ENCODE measurements around the gene MIGA1. TPM values are rescaled to one million over a fixed set of nuclear protein-coding genes. Genes with fewer than 3 reads are reported as not detected.
"Not testable (repeated sequence)": the region's sequence is repeated elsewhere in the genome, so short reads cannot be mapped to it uniquely, and the experiment has no call there.

The MIGA1 gene, protein sequence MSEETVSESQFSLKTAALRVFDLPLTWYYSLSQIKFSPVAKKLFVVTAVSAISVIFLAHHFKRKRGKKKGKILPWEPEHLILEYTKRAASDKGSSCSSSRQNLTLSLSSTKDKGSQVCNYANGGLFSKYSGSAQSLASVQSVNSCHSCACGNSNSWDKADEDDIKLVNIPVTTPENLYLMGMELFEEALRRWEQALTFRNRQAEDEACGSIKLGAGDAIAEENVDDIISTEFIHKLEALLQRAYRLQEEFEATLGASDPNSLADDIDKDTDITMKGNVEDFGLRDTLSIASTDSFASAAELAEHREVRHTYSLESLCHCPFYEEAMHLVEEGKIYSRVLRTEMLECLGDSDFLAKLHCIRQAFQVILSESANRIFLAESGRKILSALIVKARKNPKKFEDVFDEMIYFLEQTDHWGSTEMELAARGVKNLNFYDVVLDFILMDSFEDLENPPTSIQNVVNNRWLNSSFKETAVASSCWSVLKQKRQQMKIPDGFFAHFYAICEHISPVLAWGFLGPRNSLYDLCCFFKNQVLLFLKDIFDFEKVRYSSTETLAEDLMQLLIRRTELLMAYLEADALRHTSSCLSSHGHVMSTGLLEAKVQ
- total RNA-seq = 1 to 10 TPM; 7.7 to 8.8 TPM

DNA sequence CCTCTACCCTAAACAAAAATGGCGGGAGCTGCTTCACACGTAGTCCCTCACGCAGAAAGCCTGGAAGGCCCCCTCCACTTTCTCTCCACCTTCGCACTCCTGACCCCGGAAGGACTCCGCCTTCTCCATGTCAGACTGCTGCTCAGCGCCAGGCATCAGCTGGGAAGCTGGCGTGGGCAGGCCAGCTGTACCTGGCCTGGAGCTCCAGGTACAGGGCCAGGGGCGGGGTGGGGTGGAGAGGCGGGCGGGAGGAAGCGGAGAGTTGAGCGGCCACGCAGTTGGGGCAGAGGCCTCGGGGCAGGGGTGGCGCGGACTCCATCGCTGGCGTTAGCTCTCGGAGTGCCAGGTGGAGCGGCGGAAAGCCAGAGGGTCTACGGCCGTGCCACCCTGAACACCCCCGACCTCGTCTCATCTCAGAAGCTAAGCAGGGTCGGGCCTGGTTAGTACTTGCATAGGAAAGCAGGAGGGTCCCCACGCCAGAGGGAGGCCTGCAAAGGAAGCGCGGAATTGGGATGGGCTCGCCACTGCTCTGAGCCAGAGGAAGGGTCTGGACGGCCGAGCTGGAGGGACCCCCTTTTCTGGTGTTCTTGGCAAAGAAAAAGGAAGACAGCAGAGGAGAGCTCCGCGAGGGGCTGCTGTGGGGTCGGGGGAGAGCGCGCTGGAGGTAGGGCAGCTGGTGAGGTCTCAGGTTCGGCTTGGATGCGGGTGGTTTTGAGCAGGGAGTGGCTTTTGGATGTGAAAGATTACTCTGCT, at the start of gene MIGA1:
Gene MIGA1 (plus strand): TSS at position 121 of the 753 bp plus-strand sequence. CDS start 3,604 bp downstream, outside the sequence.
- Mint-ChIP-seq H3K36me3 (ENCODE audit: low read depth) (peaks cover 9% of the 10 kb centered on the region), H3K27me3 (ENCODE audit: low read depth) (no peaks in the 10 kb centered on the region), H3K9me3 (no peaks in the 10 kb centered on the region), H3K4me3 (peak within 1 kb of the TSS; percentile 88), H3K4me1 (ENCODE audit: low read depth) (peaks cover 34% of the 10 kb centered on the region), H3K27ac (peak within 1 kb of the TSS; percentile 85)
- intact Hi-C loops (cut with micrococcal nuclease) = loop anchor here (1.0 kb wide), 4 partner anchors 20 to 225 kb away; partner anchors contain the start of genes DNAJB4, FUBP1, USP33 and ZZZ3
- CTCF ChIA-PET = interaction anchor here (0.5 to 1.0 kb wide), 4 partner anchors 14 to 96 kb away, joined by 3 to 4 read pairs (median 4); no protein-coding TSS in a partner anchor
- DNase-seq = peak; percentile 90

DNA sequence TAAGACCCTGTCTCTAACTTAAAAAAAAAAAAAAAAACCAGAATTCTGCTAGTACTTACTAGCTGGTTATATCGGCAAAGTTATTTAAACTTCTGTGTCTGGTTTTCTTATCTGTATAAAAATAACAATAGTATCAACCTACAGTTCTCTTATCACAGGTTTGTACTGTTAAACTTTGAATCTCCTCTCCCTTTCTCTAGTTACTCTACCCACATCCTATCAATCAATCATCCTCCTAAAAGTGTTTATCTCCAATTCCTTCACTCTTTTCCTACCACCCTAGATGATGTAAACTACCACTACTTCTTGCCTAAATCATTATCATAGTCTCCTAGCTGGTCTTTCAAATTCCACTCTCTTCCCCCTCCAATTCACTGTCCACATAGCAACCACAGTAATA, 47.4 kb upstream of the MIGA1 start:
- no peak for DNase-seq
- peaks cover 7% of the 10 kb centered on the region for H3K36me3 Mint-ChIP-seq (ENCODE audit: low read depth)
- H3K4me3 Mint-ChIP-seq = no peak overlapping the region
- H3K27me3 Mint-ChIP-seq (ENCODE audit: low read depth) = no peaks in the 10 kb centered on the region
- CTCF ChIA-PET = interaction anchor here (1.0 kb wide), 1 partner anchor 10 kb away, joined by 3 read pairs; no protein-coding TSS in a partner anchor
- intact Hi-C loops (cut with micrococcal nuclease) = no loop called here
- H3K27ac Mint-ChIP-seq = no peak overlapping the region
- H3K4me1 Mint-ChIP-seq (ENCODE audit: low read depth) = no peaks in the 10 kb centered on the region
- H3K9me3 Mint-ChIP-seq = no peaks in the 10 kb centered on the region

DNA sequence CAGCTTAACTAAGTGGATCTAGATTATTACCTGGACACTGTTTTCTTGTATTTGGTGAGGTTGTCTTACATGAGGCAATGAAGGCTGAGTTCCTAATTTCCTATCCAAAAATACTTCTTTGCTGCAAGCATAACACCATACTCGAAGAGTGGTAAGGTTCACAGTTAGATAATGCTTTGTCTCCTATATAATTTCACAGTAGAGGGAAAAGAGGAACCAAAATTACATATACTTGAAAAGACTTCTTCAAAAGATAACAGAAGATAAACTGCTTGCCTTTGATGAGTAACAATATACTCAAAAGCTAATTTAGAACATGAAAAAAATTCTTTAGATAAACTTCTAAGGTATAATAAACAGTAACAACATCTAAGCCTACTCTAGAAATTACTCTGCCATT, 40.2 kb upstream of the MIGA1 start:
- Mint-ChIP-seq H3K4me1 (ENCODE audit: low read depth) (no peaks in the 10 kb centered on the region), H3K9me3 (no peaks in the 10 kb centered on the region), H3K4me3 (no peak overlapping the region), H3K27ac (no peak overlapping the region), H3K27me3 (ENCODE audit: low read depth) (no peaks in the 10 kb centered on the region), H3K36me3 (ENCODE audit: low read depth) (peaks cover 7% of the 10 kb centered on the region)
- CTCF ChIA-PET = interaction anchor here (0.7 kb wide), 1 partner anchor 25 kb away, joined by 5 read pairs; no protein-coding TSS in a partner anchor
- intact Hi-C loops (cut with micrococcal nuclease) = no loop called here
- DNase-seq = no peak

DNA sequence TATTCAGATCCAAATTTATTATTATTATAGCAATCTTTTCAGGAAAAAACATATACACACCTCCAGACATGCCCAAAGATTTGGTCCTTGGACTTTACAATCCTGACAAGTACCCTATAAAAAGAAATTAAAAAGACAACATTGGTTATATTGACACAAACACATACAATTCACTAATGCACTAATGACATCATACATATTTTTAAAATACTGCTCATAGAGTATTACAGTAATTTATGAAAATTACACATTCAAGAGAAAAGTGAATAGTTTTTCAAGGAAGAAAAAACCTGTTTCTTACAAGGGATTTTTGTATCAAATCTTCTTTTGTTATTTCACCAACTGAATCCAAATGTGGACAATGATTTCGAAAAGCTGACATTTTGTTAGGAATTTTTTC, 38.1 kb upstream of the MIGA1 start:
- CTCF ChIA-PET = no interaction called here
- H3K27ac Mint-ChIP-seq = no peak overlapping the region
- no peak overlapping the region for H3K4me3 Mint-ChIP-seq
- H3K27me3 Mint-ChIP-seq (ENCODE audit: low read depth) = no peaks in the 10 kb centered on the region
- intact Hi-C loops (cut with micrococcal nuclease) = no loop called here
- H3K9me3 Mint-ChIP-seq = no peaks in the 10 kb centered on the region
- DNase-seq = no peak
- H3K36me3 Mint-ChIP-seq (ENCODE audit: low read depth) = peaks cover 6% of the 10 kb centered on the region
- peaks cover 17% of the 10 kb centered on the region for H3K4me1 Mint-ChIP-seq (ENCODE audit: low read depth)

- Mint-ChIP-seq H3K4me3 (no peak overlapping the region), H3K36me3 (ENCODE audit: low read depth) (peaks cover 5% of the 10 kb centered on the region), H3K4me1 (ENCODE audit: low read depth) (peaks cover 20% of the 10 kb centered on the region), H3K27ac (no peak overlapping the region), H3K27me3 (ENCODE audit: low read depth) (no peaks in the 10 kb centered on the region), H3K9me3 (no peaks in the 10 kb centered on the region)
- intact Hi-C loops (cut with micrococcal nuclease) = no loop called here
- DNase-seq = no peak
- CTCF ChIA-PET = interaction anchor here (0.6 to 0.7 kb wide), 2 partner anchors 38 to 1434 kb away, joined by 4 read pairs; no protein-coding TSS in a partner anchor
These were observed 37.4 kb upstream of the MIGA1 start for GRCh38 chr1:77742011-77742555.

- H3K9me3 Mint-ChIP-seq = no peaks in the 10 kb centered on the region
- CTCF ChIA-PET = interaction anchor here (0.6 kb wide), 2 partner anchors 34 to 96 kb away, joined by 3 to 4 read pairs; no protein-coding TSS in a partner anchor
- no peaks in the 10 kb centered on the region for H3K36me3 Mint-ChIP-seq (ENCODE audit: low read depth)
- H3K27me3 Mint-ChIP-seq (ENCODE audit: low read depth) = no peaks in the 10 kb centered on the region
- intact Hi-C loops (cut with micrococcal nuclease) = no loop called here
- H3K4me3 Mint-ChIP-seq = no peak overlapping the region
- H3K27ac Mint-ChIP-seq = no peak overlapping the region
- H3K4me1 Mint-ChIP-seq (ENCODE audit: low read depth) = peaks cover 39% of the 10 kb centered on the region
- DNase-seq = no peak
These were observed 34.9 kb upstream of the MIGA1 start for GRCh38 chr1:77744576-77744975.

DNA sequence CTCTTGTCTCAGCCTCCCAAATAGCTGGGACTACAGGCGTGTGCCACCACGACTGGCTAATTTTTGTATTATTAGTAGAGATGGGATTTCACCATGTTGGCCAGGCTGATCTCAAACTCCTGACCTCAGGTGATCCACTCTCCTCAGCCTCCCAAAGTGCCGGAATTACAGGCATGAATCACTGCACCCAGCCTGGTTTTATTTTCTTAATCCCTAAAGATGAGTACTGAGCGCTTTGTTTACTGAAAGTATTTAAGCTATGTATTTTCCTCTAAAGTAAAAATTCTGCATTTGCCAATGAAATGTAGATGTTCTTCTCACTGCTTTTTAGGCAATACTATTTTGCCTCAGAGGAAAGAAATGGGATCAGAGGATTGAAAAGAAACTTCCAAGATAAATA, 30.0 kb upstream of the MIGA1 start:
- H3K27me3 Mint-ChIP-seq (ENCODE audit: low read depth); H3K9me3 Mint-ChIP-seq; H3K4me3 Mint-ChIP-seq; H3K36me3 Mint-ChIP-seq (ENCODE audit: low read depth); intact Hi-C loops (cut with micrococcal nuclease); H3K27ac Mint-ChIP-seq; DNase-seq: not testable (repeated sequence)
- CTCF ChIA-PET = interaction anchor here (1.1 kb wide), 1 partner anchor 48 kb away, joined by 4 read pairs; no protein-coding TSS in a partner anchor
- H3K4me1 Mint-ChIP-seq (ENCODE audit: low read depth) = peaks cover 57% of the 10 kb centered on the region

DNA sequence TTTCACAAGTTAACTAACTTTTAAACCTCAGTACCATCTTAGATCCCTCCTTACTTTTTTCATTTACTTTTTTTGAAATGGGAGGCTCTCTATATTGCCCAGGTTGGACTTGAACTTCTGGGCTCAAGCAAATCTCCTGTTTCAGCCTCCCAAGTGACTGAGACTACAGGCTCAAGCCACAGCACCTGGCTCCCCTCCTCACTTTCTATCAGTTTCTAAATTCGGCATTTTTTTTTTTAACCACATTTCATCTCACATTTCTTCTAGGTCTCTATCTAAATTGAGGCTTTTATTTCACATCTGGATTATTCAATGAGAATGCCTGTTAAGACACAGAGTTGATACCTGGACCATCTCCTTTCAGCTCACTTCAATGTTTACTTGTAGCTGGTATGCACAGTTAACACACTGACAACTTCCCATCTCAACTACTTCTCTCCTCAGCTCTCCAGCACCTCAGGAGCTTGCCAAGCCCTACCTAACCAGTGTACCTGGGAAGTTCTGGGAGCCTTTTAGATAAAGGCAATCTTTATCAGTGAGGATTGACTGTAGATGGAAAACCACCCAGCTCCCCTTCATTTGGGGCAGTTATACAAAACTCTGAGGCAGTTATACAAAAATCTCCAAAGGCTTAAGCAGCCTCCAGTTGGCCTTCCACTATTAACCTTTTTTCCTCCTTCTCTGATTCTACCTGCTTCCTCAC, 23.2 kb upstream of the MIGA1 start:
- Mint-ChIP-seq H3K36me3 (ENCODE audit: low read depth) (no peaks in the 10 kb centered on the region), H3K4me3 (no peak overlapping the region), H3K27me3 (ENCODE audit: low read depth) (no peaks in the 10 kb centered on the region), H3K4me1 (ENCODE audit: low read depth) (peaks cover 46% of the 10 kb centered on the region), H3K27ac (no peak overlapping the region), H3K9me3 (no peaks in the 10 kb centered on the region)
- intact Hi-C loops (cut with micrococcal nuclease) = loop anchor here (5.0 to 10.0 kb wide), 6 partner anchors 319 to 1971 kb away; partner anchors contain the start of genes PIGK and RABGGTB
- CTCF ChIA-PET = no interaction called here
- no peak for DNase-seq

- intact Hi-C loops (cut with micrococcal nuclease) = loop anchor here (5.0 to 10.0 kb wide), 6 partner anchors 320 to 1972 kb away; partner anchors contain the start of genes PIGK and RABGGTB
- Mint-ChIP-seq H3K4me1 (ENCODE audit: low read depth) (peaks cover 51% of the 10 kb centered on the region), H3K9me3 (no peaks in the 10 kb centered on the region), H3K27me3 (ENCODE audit: low read depth) (no peaks in the 10 kb centered on the region), H3K36me3 (ENCODE audit: low read depth) (no peaks in the 10 kb centered on the region), H3K4me3 (no peak overlapping the region), H3K27ac (no peak overlapping the region)
- CTCF ChIA-PET = interaction anchor here (0.6 kb wide), 1 partner anchor 42 kb away, joined by 5 read pairs; no protein-coding TSS in a partner anchor
- DNase-seq = no peak
These were observed 22.3 kb upstream of the MIGA1 start for GRCh38 chr1:77757066-77757584.

DNA sequence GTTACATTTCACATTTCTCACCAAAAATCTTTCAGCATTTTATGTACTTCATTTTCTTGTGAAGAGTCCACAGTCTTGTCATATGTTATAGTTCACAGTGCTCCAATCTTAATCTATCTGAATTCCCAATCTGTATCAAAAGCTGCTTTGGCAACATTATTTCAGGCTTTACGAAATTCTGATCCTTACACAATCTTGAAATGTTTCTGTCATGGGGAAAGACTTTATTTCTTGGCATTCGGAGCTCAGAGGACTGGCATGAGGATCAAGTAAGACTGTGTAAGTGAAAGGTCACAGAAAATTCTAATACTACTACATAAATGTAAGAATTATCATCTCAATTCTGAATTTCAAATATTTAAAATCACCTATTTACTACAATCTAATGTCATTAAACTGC, 21.8 kb upstream of the MIGA1 start:
- Mint-ChIP-seq H3K27ac (no peak overlapping the region), H3K4me1 (ENCODE audit: low read depth) (peaks cover 51% of the 10 kb centered on the region), H3K4me3 (peak overlapping the region; percentile 53), H3K9me3 (no peaks in the 10 kb centered on the region), H3K27me3 (ENCODE audit: low read depth) (no peaks in the 10 kb centered on the region), H3K36me3 (ENCODE audit: low read depth) (no peaks in the 10 kb centered on the region)
- CTCF ChIA-PET = interaction anchor here (0.6 kb wide), 1 partner anchor 43 kb away, joined by 5 read pairs; no protein-coding TSS in a partner anchor
- intact Hi-C loops (cut with micrococcal nuclease) = loop anchor here (5.0 to 10.0 kb wide), 6 partner anchors 320 to 1973 kb away; partner anchors contain the start of genes PIGK and RABGGTB
- DNase-seq = no peak

Data from activated naive CD4-positive, alpha-beta T cell treated with anti-CD3 and anti-CD28 coated beads for 36 hours (primary cell).